H1 (cell line): Measurements from ENCODE around the gene MYLK.

Experiments used
- CREB1 ChIP-seq: IDR thresholded peaks from 2 replicates; pipeline ENCODE4 v1.6.1; 2012; ENCODE audit warnings: inconsistent platforms
- EZH2 ChIP-seq: fragments of 200-600 bp; sonication (generic); IDR thresholded peaks from 2 replicates; pipeline ENCODE4 v1.7.1; 2012; ENCODE audit warnings: low read depth, mild to moderate bottlenecking, moderate library complexity, low read length, inconsistent platforms; ENCODE audit not compliant: severe bottlenecking
- GTF2F1 ChIP-seq: IDR thresholded peaks from 2 replicates; pipeline ENCODE4 v1.6.1; 2012; ENCODE audit warnings: low read depth, low read length, improper control_type of control experiment, borderline replicate concordance
- KDM1A ChIP-seq: fragments of 200-600, 300-600 bp; sonication (generic); IDR thresholded peaks from 2 replicates; pipeline ENCODE4 v1.7.1; 2016; ENCODE audit warnings: mild to moderate bottlenecking, low read length, borderline replicate concordance
- POLR2A ChIP-seq, 2 experiments: IDR thresholded peaks; 1 replicate in 1 of 2; 2 replicates in 1 of 2; pipeline ENCODE4 v1.6.1; 2011; ENCODE audit warnings: low read depth in 2 of 2, low read length in 2 of 2, mild to moderate bottlenecking in 2 of 2; ENCODE audit errors: control extremely low read depth in 1 of 2
- POLR2AphosphoS5 ChIP-seq: IDR thresholded peaks from 2 replicates; pipeline ENCODE4 v1.6.1; 2011; ENCODE audit warnings: low read depth, low read length
- SIX5 ChIP-seq: IDR thresholded peaks from 2 replicates; pipeline ENCODE4 v1.6.1; 2011; ENCODE audit warnings: mild to moderate bottlenecking, low read depth, low read length
- YY1 ChIP-seq: IDR thresholded peaks from 2 replicates; pipeline ENCODE4 v1.6.1; 2011; ENCODE audit warnings: low read depth, mild to moderate bottlenecking, low read length
- TF ChIP-seq, protein P1 (sequence below), 3 experiments: IDR thresholded peaks; 1 replicate in 2 of 3; 2 replicates in 1 of 3; pipeline versions ENCODE4 v1.5.1 to v1.6.1; 2011; ENCODE audit warnings: low read length in 3 of 3, mild to moderate bottlenecking in 3 of 3, inconsistent platforms in 2 of 3, low read depth in 1 of 3, moderate library complexity in 1 of 3; ENCODE audit not compliant: insufficient read depth in 1 of 3; ENCODE audit errors: control extremely low read depth in 1 of 3
- TF ChIP-seq, protein P2 (sequence below): IDR thresholded peaks from 2 replicates; pipeline ENCODE4 v1.6.1; 2012; ENCODE audit warnings: inconsistent platforms
- TF ChIP-seq, protein P3 (sequence below): IDR thresholded peaks from 2 replicates; pipeline ENCODE4 v1.6.1; 2011; ENCODE audit warnings: low read depth, mild to moderate bottlenecking, low read length; ENCODE audit not compliant: insufficient read depth
- TF ChIP-seq, protein P4 (sequence below): IDR thresholded peaks from 2 replicates; pipeline ENCODE4 v1.6.1; 2011; ENCODE audit warnings: low read length, improper control_type of control experiment

DNA sequence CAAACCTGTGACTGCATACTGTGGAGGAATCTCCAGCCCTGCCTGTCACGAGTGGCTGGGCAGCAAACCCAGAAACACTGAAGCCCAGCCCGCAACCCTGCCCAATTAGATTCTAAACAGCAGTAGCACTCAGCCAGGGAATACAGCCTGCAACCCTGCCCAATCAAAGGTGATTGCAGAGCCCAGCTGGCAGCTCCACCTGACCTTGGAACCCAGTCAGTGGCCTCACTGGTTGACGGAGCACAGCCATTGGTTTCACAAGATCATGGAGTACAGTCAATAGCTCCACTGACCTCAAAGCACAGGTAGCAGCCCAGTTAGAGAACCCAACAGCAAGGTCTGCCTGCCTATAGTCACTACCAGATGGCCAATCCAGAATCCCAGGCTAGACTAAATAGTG, 35.2 kb upstream of the MYLK start:
- TF ChIP-seq CREB1 = no peak
- TF ChIP-seq, protein P1, sequence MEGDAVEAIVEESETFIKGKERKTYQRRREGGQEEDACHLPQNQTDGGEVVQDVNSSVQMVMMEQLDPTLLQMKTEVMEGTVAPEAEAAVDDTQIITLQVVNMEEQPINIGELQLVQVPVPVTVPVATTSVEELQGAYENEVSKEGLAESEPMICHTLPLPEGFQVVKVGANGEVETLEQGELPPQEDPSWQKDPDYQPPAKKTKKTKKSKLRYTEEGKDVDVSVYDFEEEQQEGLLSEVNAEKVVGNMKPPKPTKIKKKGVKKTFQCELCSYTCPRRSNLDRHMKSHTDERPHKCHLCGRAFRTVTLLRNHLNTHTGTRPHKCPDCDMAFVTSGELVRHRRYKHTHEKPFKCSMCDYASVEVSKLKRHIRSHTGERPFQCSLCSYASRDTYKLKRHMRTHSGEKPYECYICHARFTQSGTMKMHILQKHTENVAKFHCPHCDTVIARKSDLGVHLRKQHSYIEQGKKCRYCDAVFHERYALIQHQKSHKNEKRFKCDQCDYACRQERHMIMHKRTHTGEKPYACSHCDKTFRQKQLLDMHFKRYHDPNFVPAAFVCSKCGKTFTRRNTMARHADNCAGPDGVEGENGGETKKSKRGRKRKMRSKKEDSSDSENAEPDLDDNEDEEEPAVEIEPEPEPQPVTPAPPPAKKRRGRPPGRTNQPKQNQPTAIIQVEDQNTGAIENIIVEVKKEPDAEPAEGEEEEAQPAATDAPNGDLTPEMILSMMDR (IDR thresholded peaks at IDR 0.05; ENCODE audit: control extremely low read depth in 1 of 3, insufficient read depth in 1 of 3, low read depth in 1 of 3, low read length in 3 of 3) = no peak
- TF ChIP-seq YY1 = no peak
- TF ChIP-seq EZH2 = no peak
- no peak for TF ChIP-seq POLR2A (IDR thresholded peaks at IDR 0.05; ENCODE audit: control extremely low read depth in 1 of 2, low read depth in 2 of 2, low read length in 2 of 2)
- TF ChIP-seq, protein P2, sequence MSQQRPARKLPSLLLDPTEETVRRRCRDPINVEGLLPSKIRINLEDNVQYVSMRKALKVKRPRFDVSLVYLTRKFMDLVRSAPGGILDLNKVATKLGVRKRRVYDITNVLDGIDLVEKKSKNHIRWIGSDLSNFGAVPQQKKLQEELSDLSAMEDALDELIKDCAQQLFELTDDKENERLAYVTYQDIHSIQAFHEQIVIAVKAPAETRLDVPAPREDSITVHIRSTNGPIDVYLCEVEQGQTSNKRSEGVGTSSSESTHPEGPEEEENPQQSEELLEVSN = no peak
- TF ChIP-seq POLR2AphosphoS5 = no peak
- TF ChIP-seq GTF2F1 = no peak
- TF ChIP-seq, protein P3, sequence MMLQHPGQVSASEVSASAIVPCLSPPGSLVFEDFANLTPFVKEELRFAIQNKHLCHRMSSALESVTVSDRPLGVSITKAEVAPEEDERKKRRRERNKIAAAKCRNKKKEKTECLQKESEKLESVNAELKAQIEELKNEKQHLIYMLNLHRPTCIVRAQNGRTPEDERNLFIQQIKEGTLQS = no peak
- TF ChIP-seq SIX5 = no peak
- TF ChIP-seq, protein P4, sequence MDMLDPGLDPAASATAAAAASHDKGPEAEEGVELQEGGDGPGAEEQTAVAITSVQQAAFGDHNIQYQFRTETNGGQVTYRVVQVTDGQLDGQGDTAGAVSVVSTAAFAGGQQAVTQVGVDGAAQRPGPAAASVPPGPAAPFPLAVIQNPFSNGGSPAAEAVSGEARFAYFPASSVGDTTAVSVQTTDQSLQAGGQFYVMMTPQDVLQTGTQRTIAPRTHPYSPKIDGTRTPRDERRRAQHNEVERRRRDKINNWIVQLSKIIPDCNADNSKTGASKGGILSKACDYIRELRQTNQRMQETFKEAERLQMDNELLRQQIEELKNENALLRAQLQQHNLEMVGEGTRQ = no peak
- no peak for TF ChIP-seq KDM1A
